ENCODE results near the gene NMNAT2. TPM values are rescaled to one million over a fixed set of nuclear protein-coding genes. Genes with fewer than 3 reads are reported as not detected.

The NMNAT2 gene
- total and polyA plus RNA-seq, 2 experiments from 2014 or later = 3.6 to 10.0 TPM

GRCh38 chr1:183366116-183366515, 52.1 kb downstream of the NMNAT2 start (continued):
- TF ChIP-seq ZNF462 (CRISPR knock-in tag; IDR thresholded peaks at IDR 0.05) = no peak
- TF ChIP-seq STAT1 (IDR thresholded peaks at IDR 0.05; ENCODE audit: unreplicated experiment) = no peak

DNA sequence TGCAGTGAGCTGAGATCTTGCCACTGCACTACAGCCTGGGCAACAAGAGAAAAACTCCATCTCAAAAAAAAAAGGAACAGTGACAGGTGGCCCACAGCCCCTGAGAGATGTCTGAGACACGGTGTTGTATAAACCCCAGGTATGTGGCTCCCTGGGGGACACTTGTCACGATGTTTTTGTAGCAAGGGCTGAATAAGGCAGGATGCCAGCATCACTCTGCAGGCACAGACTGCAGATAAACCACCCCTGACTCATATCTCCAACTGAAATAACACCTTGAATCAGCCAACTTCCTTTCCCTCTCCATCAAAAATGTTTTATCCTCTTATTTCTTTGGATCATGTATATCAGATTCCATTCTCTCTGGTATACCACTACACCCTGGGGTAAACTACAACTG, 52.5 kb downstream of the NMNAT2 start:
- H3K9me3 Mint-ChIP-seq = no peaks in the 10 kb centered on the region
- DNase-seq (ENCODE audit: low spot score) (no peak), ATAC-seq (no peak)
- Histone ChIP-seq H2AFZ (no peak overlapping the region), H3K4me3 (no peak overlapping the region), H3K27me3 (ENCODE audit: insufficient read depth) (no peaks in the 10 kb centered on the region), H3K4me1 (ENCODE audit: insufficient read depth) (peaks cover 4% of the 10 kb centered on the region; the same call in 1 of the 2 replicates), H3K27ac (ENCODE audit: low read depth) (no peak overlapping the region), H3K79me2 (replicated peaks; ENCODE audit: insufficient read depth) (no peaks in the 10 kb centered on the region), H3F3A (replicated peaks; ENCODE audit: low read depth) (no peaks in the 10 kb centered on the region), H3K9me2 (ENCODE audit: insufficient read depth) (no peaks in the 10 kb centered on the region), H3K4me2 (no peak overlapping the region), H4K20me1 (replicated peaks; ENCODE audit: insufficient read depth) (no peaks in the 10 kb centered on the region), H3K36me3 (ENCODE audit: insufficient read depth) (no peaks in the 10 kb centered on the region)
- no peaks in the 10 kb centered on the region for H3K27me3 Mint-ChIP-seq (ENCODE audit: insufficient read depth, low read depth, poor library complexity)
- H3K27ac Mint-ChIP-seq = no peak overlapping the region
- no peaks in the 10 kb centered on the region for H3K36me3 Mint-ChIP-seq (ENCODE audit: low read depth)
- H3K4me3 Mint-ChIP-seq = no peak overlapping the region
- H3K4me1 Mint-ChIP-seq = peaks cover 15% of the 10 kb centered on the region
- no peak for TF ChIP-seq POLR2AphosphoS5 (IDR thresholded peaks at IDR 0.05; ENCODE audit: low read depth)
- no peak for TF ChIP-seq JUNB (IDR thresholded peaks at IDR 0.05; ENCODE audit: unreplicated experiment)
- TF ChIP-seq EZH2phosphoT487 (IDR thresholded peaks at IDR 0.05; ENCODE audit: unreplicated experiment) = no peak
- no peak for TF ChIP-seq STAT1 (IDR thresholded peaks at IDR 0.05; ENCODE audit: unreplicated experiment)
- TF ChIP-seq, protein P1, sequence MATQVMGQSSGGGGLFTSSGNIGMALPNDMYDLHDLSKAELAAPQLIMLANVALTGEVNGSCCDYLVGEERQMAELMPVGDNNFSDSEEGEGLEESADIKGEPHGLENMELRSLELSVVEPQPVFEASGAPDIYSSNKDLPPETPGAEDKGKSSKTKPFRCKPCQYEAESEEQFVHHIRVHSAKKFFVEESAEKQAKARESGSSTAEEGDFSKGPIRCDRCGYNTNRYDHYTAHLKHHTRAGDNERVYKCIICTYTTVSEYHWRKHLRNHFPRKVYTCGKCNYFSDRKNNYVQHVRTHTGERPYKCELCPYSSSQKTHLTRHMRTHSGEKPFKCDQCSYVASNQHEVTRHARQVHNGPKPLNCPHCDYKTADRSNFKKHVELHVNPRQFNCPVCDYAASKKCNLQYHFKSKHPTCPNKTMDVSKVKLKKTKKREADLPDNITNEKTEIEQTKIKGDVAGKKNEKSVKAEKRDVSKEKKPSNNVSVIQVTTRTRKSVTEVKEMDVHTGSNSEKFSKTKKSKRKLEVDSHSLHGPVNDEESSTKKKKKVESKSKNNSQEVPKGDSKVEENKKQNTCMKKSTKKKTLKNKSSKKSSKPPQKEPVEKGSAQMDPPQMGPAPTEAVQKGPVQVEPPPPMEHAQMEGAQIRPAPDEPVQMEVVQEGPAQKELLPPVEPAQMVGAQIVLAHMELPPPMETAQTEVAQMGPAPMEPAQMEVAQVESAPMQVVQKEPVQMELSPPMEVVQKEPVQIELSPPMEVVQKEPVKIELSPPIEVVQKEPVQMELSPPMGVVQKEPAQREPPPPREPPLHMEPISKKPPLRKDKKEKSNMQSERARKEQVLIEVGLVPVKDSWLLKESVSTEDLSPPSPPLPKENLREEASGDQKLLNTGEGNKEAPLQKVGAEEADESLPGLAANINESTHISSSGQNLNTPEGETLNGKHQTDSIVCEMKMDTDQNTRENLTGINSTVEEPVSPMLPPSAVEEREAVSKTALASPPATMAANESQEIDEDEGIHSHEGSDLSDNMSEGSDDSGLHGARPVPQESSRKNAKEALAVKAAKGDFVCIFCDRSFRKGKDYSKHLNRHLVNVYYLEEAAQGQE (IDR thresholded peaks at IDR 0.05; ENCODE audit: unreplicated experiment) = no peak
- TF ChIP-seq ZNF331 (CRISPR knock-in tag; IDR thresholded peaks at IDR 0.05; ENCODE audit: low read depth) = no peak
- TF ChIP-seq NANOG (IDR thresholded peaks at IDR 0.05; ENCODE audit: borderline replicate concordance) = no peak
- TF ChIP-seq CREB1 (CRISPR knock-in tag; IDR thresholded peaks at IDR 0.05; ENCODE audit: low read depth) = no peak
- TF ChIP-seq, protein P2, sequence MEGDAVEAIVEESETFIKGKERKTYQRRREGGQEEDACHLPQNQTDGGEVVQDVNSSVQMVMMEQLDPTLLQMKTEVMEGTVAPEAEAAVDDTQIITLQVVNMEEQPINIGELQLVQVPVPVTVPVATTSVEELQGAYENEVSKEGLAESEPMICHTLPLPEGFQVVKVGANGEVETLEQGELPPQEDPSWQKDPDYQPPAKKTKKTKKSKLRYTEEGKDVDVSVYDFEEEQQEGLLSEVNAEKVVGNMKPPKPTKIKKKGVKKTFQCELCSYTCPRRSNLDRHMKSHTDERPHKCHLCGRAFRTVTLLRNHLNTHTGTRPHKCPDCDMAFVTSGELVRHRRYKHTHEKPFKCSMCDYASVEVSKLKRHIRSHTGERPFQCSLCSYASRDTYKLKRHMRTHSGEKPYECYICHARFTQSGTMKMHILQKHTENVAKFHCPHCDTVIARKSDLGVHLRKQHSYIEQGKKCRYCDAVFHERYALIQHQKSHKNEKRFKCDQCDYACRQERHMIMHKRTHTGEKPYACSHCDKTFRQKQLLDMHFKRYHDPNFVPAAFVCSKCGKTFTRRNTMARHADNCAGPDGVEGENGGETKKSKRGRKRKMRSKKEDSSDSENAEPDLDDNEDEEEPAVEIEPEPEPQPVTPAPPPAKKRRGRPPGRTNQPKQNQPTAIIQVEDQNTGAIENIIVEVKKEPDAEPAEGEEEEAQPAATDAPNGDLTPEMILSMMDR (conservative IDR thresholded peaks at IDR 0.05; ENCODE audit: low read depth in 2 of 2) = no peak
